Mucosa of descending colon (tissue), 3 donors: ENCODE measurements around the gene CTNS. TPM values are rescaled to one million over a fixed set of nuclear protein-coding genes. Genes with fewer than 3 reads are reported as not detected.

Source experiments
- ATAC-seq: fragments of 200-7000 bp; cut with Tn5 transposase; one replicate; pipeline ENCODE4 v1.9.1; 2020; ENCODE audit warnings: mild to moderate bottlenecking, moderate library complexity
- DNase-seq, 3 donors: peaks; one replicate each; pipeline ENCODE4 v3.0.0-alpha.2; 2020
- H3K36me3 ChIP-seq: fragments of 200-600 bp; one replicate; pipeline ENCODE4 v1.8.0; 2021; ENCODE audit warnings: low read depth, mild to moderate bottlenecking
- H3K4me1 ChIP-seq: fragments of 200-600 bp; one replicate; pipeline ENCODE4 v1.8.0; 2021; ENCODE audit warnings: low read depth, mild to moderate bottlenecking
- H3K4me3 ChIP-seq: fragments of 200-600 bp; one replicate; pipeline ENCODE4 v1.8.0; 2021; ENCODE audit warnings: mild to moderate bottlenecking
- H3K9me3 ChIP-seq: fragments of 200-600 bp; one replicate; pipeline ENCODE4 v1.8.0; 2021; ENCODE audit warnings: mild to moderate bottlenecking
- intact Hi-C, 2 donors: fragments of 100-400 bp; cut with DNase I in 1 of 2; cut with micrococcal nuclease in 1 of 2; formaldehyde crosslinking; loops; one replicate each; pipeline versions ENCODE4 v1.11.0 to v1.11.1; 2022; cut with DNase I, micrococcal nuclease
- total RNA-seq, 3 donors: library from RNA; stranded (reverse); fragmentation: NEBNext Ultra II Directional in 2 of 3; extraction: Animal tissue kit (Norgen Biotek cat#: 25700) in 2 of 3; gene quantifications; one replicate each; pipeline versions ENCODE4 v1.2.1 to v1.2.4, GENCODE V29; 2021 to 2023
- TF ChIP-seq, protein P1 (sequence below): fragments of 200-600 bp; IDR thresholded peaks from one replicate; pipeline ENCODE4 v1.8.0; 2022; ENCODE audit warnings: antibody characterized with exemption, mild to moderate bottlenecking
- donor health status: DM: no; HTN: no; CAD: no; lungs with moderate emphysema.
- donor health status: DM: no; HTN: no; CAD: no.
- donor health status: DM: no; HTN: yes; CAD: no.

The CTNS gene
- total RNA-seq, 3 donors from 2014 or later: 9.6 to 13.4 (median 13.1) TPM

DNA sequence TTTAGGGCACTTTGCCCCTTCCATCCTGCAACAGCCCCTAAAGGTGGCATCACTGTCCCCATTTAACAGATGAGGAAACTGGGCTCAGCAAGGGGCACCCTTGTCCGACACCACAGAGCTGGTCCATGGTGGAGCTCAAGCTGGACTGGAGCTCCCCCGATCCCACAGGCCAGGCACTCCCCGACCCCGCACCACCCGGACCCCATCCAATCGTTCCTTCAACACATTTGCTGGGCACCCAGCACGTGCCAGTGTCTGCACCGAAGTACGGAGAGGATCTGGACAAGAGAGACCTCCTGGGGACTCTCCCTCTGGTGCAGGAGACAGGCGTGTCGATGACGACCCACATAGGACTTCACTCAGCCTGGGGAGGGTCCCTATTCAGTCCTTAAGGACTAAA is 45.5 kb downstream of the CTNS start:
- TF ChIP-seq, protein P1, sequence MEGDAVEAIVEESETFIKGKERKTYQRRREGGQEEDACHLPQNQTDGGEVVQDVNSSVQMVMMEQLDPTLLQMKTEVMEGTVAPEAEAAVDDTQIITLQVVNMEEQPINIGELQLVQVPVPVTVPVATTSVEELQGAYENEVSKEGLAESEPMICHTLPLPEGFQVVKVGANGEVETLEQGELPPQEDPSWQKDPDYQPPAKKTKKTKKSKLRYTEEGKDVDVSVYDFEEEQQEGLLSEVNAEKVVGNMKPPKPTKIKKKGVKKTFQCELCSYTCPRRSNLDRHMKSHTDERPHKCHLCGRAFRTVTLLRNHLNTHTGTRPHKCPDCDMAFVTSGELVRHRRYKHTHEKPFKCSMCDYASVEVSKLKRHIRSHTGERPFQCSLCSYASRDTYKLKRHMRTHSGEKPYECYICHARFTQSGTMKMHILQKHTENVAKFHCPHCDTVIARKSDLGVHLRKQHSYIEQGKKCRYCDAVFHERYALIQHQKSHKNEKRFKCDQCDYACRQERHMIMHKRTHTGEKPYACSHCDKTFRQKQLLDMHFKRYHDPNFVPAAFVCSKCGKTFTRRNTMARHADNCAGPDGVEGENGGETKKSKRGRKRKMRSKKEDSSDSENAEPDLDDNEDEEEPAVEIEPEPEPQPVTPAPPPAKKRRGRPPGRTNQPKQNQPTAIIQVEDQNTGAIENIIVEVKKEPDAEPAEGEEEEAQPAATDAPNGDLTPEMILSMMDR: no peak
- intact Hi-C loops: no loop called here
- no peak overlapping the region for H3K4me3 ChIP-seq

DNA sequence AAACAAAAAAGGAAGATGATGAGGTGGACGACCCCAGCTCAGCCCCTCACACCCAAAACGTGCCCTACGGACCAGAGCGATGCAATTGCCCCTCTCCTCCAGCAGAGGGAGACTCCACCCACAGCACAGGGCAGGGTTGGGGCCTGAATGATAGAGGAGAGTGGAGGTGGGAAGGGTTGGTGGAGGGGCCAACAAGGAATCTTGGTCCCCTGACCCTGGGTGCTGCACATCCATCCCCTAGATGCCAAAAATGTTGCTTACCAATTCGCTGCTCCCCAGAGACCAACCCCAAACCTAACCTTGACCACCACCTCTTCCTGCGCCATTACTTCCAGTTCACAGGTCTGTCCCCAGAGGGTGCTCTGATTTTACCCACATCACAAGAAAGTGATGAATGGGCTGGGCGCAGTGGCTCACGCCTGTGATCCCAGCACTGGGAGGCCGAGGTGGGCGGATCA is 46.5 kb downstream of the CTNS start:
- H3K36me3 ChIP-seq: no peaks in the 10 kb centered on the region
- TF ChIP-seq, protein P1: peak; percentile 81
- ATAC-seq (peak; percentile 86), DNase-seq (peak in 1 of 3 donors; percentile 54)
- intact Hi-C loops: no loop called here
- no peaks in the 10 kb centered on the region for H3K4me1 ChIP-seq
- H3K9me3 ChIP-seq: no peaks in the 10 kb centered on the region
- H3K4me3 ChIP-seq: no peak overlapping the region

More for the DNA sequence above, 45.5 kb downstream of the CTNS start:
- ATAC-seq: no peak
- no peak for DNase-seq
- Histone ChIP-seq H3K36me3 (no peaks in the 10 kb centered on the region), H3K9me3 (no peaks in the 10 kb centered on the region), H3K4me1 (no peaks in the 10 kb centered on the region)

DNA sequence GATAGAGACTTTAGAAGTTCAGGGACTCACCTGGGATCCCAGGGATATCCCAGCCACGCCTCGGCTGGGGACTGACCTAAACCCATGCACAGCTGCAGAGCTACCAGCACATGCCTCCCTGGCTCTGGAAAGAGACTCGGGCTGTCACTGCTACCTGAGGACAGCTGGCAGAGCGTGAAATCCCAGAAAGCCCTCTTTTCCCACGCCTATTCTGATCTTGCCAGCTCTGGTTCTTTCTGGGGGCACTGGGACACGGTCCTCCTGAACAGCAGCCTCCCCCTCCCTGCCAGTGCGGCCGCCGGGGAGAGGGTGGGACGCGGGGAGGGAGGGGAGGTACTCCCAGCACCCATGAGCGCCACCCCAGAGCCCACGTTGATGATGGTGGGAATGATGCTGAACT is 48.6 kb downstream of the CTNS start:
- TF ChIP-seq, protein P1: no peak
- intact Hi-C loops: no loop called here
- Histone ChIP-seq H3K4me3 (no peak overlapping the region), H3K9me3 (no peaks in the 10 kb centered on the region), H3K4me1 (no peaks in the 10 kb centered on the region), H3K36me3 (no peaks in the 10 kb centered on the region)
- DNase-seq (no peak), ATAC-seq (no peak)

DNA sequence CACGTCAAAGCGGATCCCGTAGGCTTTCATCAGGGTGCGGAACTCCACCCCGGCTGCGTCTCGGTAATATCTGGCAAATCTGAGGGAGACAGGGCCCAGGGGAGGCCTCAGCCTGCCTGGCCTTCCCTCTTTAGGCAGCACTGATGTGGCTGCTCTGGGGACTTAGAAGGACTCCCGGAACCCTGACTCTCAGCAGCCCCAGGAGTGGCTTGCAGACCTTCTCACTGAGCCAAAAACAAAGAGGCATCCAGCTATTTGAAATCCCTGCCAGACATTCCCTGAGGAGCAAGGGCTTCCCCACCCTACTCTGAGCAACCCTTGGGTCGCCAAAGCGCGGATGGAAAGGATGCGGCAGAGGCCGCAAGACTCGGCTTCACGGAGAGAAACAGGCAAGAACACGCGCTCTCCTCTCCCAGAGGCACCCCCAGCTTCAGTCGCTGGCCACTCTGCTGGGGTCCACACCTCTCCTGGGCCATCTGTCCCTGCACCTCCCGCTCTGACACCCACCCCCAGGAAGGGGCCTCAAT is 51.5 kb downstream of the CTNS start:
- ATAC-seq: no peak
- Histone ChIP-seq H3K4me3 (no peak overlapping the region), H3K4me1 (no peaks in the 10 kb centered on the region), H3K36me3 (no peaks in the 10 kb centered on the region), H3K9me3 (no peaks in the 10 kb centered on the region)
- DNase-seq: no peak
- TF ChIP-seq, protein P1: no peak
- intact Hi-C loops: no loop called here

DNA sequence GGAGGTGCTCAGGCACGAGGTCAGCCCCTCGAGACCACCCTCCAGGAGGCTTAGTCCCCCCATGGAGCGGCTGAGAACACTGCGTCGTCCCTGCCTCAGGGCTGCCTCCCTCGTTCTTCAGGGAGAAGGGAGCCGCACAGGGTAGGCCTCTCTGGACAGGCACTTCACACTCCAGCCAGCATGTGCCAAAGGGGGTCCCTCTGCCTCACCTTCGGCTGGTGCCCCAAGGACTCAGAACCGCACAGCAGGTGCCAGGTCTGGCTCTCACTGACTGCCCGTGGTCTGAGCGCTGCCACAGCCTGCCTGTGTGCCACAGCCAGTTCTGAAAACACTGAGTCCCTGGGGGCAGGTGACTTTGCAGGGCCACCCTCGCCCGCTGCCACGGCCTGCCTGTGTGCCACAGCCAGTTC is 52.3 kb downstream of the CTNS start:
- DNase-seq (no peak), ATAC-seq (peak; percentile 32)
- TF ChIP-seq, protein P1: no peak
- Histone ChIP-seq H3K4me3 (no peak overlapping the region), H3K9me3 (no peaks in the 10 kb centered on the region), H3K36me3 (no peaks in the 10 kb centered on the region), H3K4me1 (no peaks in the 10 kb centered on the region)
- intact Hi-C loops: no loop called here
